Measurements from ENCODE around the gene TRDN.

TRDN gene

DNA sequence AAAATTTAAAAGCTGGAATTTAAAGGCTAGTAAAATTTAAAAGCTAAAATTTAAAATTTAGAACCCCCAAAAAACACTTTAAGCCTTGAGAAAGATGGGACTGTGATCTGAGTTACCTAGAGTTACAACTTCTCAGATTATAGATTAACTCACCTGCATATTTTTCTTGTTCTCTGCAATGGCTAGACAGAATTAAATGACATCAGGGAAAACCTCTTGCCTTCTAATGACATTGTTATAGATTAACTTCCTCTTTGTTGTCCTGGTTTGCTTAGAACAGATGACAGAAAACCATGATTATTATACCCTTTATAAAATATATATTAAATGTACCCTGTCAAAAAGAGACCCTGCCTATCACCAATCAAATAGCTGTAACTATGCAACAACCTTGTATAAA, 56.4 kb downstream of the TRDN start (continued):
- TF ChIP-seq ZNF174 (tag by site-specific recombination; IDR thresholded peaks at IDR 0.05) (no peak), ZNF423 (tag by site-specific recombination; IDR thresholded peaks at IDR 0.05) (no peak), GLIS2 (tag by site-specific recombination; IDR thresholded peaks at IDR 0.05) (no peak), BCL11B (tag by site-specific recombination; IDR thresholded peaks at IDR 0.05; ENCODE audit: low read depth) (no peak), ZNF239 (tag by site-specific recombination; IDR thresholded peaks at IDR 0.05) (no peak), KLF8 (tag by site-specific recombination; IDR thresholded peaks at IDR 0.05) (no peak), KLF1 (tag by site-specific recombination; IDR thresholded peaks at IDR 0.05) (no peak), EGR2 (tag by site-specific recombination; IDR thresholded peaks at IDR 0.05; ENCODE audit: low read depth) (no peak), ZNF660 (tag by site-specific recombination; IDR thresholded peaks at IDR 0.05) (no peak)

DNA sequence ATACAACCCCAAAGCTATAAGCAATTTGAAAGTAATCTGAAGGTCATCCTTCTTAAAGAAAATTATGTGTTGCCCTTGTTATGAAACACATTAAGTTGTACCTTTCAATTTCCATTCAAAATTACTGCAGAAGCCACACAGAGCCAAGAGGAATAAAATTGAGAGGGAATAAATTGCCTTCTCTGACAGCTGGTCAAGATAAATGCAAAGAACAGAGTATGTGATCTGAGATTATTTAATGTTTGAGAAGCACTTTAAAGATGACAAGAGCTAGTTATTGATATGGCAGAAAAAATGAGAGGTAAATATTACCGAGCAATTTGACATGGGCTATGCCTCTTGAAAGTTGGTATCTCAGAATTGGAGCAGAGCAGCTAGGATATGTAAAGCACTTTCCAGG, 61.6 kb downstream of the TRDN start:
- TF ChIP-seq, protein P1, sequence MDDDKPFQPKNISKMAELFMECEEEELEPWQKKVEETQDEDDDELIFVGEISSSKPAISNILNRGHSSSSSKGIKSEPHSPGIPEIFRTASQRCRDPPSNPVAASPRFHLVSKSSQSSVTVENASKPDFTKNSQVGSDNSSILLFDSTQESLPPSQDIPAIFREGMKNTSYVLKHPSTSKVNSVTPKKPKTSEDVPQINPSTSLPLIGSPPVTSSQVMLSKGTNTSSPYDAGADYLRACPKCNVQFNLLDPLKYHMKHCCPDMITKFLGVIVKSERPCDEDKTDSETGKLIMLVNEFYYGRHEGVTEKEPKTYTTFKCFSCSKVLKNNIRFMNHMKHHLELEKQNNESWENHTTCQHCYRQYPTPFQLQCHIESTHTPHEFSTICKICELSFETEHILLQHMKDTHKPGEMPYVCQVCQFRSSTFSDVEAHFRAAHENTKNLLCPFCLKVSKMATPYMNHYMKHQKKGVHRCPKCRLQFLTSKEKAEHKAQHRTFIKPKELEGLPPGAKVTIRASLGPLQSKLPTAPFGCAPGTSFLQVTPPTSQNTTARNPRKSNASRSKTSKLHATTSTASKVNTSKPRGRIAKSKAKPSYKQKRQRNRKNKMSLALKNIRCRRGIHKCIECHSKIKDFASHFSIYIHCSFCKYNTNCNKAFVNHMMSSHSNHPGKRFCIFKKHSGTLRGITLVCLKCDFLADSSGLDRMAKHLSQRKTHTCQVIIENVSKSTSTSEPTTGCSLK (tag by site-specific recombination; IDR thresholded peaks at IDR 0.05), result no peak
- TF ChIP-seq ZNF596 (tag by site-specific recombination; IDR thresholded peaks at IDR 0.05) (no peak), ZNF48 (tag by site-specific recombination; IDR thresholded peaks at IDR 0.05) (no peak), ZNF433 (tag by site-specific recombination; IDR thresholded peaks at IDR 0.05; ENCODE audit: low read depth) (no peak), ZNF202 (tag by site-specific recombination; IDR thresholded peaks at IDR 0.05; ENCODE audit: borderline replicate concordance) (no peak), ZNF624 (tag by site-specific recombination; IDR thresholded peaks at IDR 0.05) (no peak), ZNF121 (tag by site-specific recombination; IDR thresholded peaks at IDR 0.05) (no peak), ZNF623 (tag by site-specific recombination; IDR thresholded peaks at IDR 0.05) (no peak), ZNF366 (tag by site-specific recombination; conservative IDR thresholded peaks at IDR 0.05) (no peak), ZNF23 (tag by site-specific recombination; IDR thresholded peaks at IDR 0.05; ENCODE audit: borderline replicate concordance) (no peak), ZNF2 (tag by site-specific recombination; IDR thresholded peaks at IDR 0.05) (no peak)
- TF ChIP-seq, protein P2, sequence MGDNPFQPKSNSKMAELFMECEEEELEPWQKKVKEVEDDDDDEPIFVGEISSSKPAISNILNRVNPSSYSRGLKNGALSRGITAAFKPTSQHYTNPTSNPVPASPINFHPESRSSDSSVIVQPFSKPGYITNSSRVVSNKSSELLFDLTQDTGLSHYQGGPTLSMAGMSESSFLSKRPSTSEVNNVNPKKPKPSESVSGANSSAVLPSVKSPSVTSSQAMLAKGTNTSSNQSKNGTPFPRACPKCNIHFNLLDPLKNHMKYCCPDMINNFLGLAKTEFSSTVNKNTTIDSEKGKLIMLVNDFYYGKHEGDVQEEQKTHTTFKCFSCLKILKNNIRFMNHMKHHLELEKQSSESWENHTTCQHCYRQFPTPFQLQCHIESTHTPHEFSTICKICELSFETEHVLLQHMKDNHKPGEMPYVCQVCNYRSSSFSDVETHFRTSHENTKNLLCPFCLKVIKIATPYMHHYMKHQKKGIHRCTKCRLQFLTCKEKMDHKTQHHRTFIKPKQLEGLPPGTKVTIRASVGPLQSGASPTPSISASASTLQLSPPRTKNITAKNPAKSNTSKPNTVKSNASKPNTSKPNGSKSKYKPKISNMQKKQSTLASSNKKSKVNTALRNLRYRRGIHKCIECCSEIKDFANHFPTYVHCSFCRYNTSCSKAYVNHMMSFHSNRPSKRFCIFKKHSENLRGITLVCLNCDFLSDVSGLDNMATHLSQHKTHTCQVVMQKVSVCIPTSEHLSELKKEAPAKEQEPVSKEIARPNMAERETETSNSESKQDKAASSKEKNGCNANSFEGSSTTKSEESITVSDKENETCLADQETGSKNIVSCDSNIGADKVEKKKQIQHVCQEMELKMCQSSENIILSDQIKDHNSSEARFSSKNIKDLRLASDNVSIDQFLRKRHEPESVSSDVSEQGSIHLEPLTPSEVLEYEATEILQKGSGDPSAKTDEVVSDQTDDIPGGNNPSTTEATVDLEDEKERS (tag by site-specific recombination; IDR thresholded peaks at IDR 0.05), result no peak
- H3K27ac ChIP-seq (ENCODE audit: extremely low read depth, low read depth, low read length), result no peak overlapping the region
- POLR2A ChIA-PET, result no interaction called here
- no peaks in the 10 kb centered on the region for H3K36me3 ChIP-seq (ENCODE audit: control insufficient read depth in 2 of 2, insufficient read depth in 1 of 2, low read length in 2 of 2)
- H3K4me1 ChIP-seq (ENCODE audit: control insufficient read depth, insufficient read depth, low read length), result peaks cover 3% of the 10 kb centered on the region
- CTCF ChIA-PET, result interaction anchor here (1.5 kb wide), 1 partner anchor 705 kb away, joined by 4 read pairs; no protein-coding TSS in a partner anchor
- no peak overlapping the region for H3K4me3 ChIP-seq (ENCODE audit: low read depth, low read length)
- no peaks in the 10 kb centered on the region for H3K9me3 ChIP-seq (ENCODE audit: control insufficient read depth, insufficient read depth, low read depth, low read length)

Data from HEK293 (cell line).